Vein endothelial cell (primary cell): ENCODE results near the gene USP38. TPM values are rescaled to one million over a fixed set of nuclear protein-coding genes. Genes with fewer than 3 reads are reported as not detected.

ENCODE experiments used
- total RNA-seq: library from RNA; depleted of rRNA; stranded (reverse); fragments of >200 nt; gene quantifications from 2 replicates; pipeline ENCODE4 v1.2.3, GENCODE V29; 2012

USP38 gene, protein sequence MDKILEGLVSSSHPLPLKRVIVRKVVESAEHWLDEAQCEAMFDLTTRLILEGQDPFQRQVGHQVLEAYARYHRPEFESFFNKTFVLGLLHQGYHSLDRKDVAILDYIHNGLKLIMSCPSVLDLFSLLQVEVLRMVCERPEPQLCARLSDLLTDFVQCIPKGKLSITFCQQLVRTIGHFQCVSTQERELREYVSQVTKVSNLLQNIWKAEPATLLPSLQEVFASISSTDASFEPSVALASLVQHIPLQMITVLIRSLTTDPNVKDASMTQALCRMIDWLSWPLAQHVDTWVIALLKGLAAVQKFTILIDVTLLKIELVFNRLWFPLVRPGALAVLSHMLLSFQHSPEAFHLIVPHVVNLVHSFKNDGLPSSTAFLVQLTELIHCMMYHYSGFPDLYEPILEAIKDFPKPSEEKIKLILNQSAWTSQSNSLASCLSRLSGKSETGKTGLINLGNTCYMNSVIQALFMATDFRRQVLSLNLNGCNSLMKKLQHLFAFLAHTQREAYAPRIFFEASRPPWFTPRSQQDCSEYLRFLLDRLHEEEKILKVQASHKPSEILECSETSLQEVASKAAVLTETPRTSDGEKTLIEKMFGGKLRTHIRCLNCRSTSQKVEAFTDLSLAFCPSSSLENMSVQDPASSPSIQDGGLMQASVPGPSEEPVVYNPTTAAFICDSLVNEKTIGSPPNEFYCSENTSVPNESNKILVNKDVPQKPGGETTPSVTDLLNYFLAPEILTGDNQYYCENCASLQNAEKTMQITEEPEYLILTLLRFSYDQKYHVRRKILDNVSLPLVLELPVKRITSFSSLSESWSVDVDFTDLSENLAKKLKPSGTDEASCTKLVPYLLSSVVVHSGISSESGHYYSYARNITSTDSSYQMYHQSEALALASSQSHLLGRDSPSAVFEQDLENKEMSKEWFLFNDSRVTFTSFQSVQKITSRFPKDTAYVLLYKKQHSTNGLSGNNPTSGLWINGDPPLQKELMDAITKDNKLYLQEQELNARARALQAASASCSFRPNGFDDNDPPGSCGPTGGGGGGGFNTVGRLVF
- 31.4 and 35.4 TPM in 2 replicates for total RNA-seq

DNA sequence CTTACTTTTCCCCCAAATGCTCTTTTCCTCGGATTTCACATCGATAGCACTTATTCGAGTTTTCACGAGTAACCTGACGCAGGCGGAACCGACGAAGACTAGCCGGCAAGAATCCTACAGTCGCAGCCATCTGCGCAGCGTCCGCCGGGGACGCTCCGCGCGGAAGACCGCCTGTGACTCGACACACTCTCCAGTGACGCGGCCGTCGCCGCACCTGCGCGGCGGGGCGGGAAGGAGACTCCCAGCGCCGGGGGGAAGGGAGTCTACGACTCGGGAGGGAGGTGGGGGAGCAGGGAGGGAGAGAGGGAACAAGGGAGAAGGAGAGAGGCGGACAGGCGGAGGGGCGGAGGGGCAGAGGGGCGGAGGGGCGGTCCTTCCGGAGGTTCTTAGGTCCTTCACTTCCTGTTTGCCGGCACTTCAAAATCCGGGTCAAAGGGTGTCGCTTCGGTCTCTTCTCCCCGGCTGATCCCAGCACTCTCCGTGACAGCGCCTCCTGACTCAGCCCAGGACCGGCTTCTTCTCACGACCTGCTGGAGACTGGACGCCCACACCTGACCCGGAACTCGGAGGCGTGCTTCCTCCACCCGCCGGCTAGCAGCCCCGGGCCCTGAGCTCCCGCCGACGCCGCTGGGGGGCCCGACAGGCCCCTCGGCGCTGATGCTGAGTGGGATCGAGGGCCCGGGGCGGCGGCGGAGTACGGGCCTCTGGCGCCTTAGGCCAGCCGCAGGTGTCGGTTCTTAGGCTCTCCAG, at the start of gene USP38:
Gene USP38 (plus strand): TSS at position 415 of the 750 bp plus-strand sequence. CDS start 534 bp downstream, outside the sequence.

Other genes starting within 250 kb of the USP38 start
- gene GAB1, start 152.0 kb downstream of the USP38 start, total RNA-seq, result 39.2 and 57.4 TPM in 2 replicates